GM23338 (cell line): ENCODE results near the gene TFF1.

ENCODE experiments used
- POLR2AphosphoS5 ChIP-seq: IDR thresholded peaks from 2 replicates; pipeline ENCODE4 v1.6.1; 2016; ENCODE audit warnings: antibody characterized with exemption, low read depth
- TF ChIP-seq, protein P1 (sequence below), 2 experiments: fragments of 200-600 bp in 1 of 2; sonication (generic) in 1 of 2; conservative IDR thresholded peaks; 2 replicates each; pipeline versions ENCODE4 v1.5.1 to v1.6.1; 2016 to 2017; ENCODE audit warnings: antibody characterized with exemption in 2 of 2, low read depth in 2 of 2, mild to moderate bottlenecking in 2 of 2, moderate library complexity in 1 of 2

- TF ChIP-seq, protein P1, sequence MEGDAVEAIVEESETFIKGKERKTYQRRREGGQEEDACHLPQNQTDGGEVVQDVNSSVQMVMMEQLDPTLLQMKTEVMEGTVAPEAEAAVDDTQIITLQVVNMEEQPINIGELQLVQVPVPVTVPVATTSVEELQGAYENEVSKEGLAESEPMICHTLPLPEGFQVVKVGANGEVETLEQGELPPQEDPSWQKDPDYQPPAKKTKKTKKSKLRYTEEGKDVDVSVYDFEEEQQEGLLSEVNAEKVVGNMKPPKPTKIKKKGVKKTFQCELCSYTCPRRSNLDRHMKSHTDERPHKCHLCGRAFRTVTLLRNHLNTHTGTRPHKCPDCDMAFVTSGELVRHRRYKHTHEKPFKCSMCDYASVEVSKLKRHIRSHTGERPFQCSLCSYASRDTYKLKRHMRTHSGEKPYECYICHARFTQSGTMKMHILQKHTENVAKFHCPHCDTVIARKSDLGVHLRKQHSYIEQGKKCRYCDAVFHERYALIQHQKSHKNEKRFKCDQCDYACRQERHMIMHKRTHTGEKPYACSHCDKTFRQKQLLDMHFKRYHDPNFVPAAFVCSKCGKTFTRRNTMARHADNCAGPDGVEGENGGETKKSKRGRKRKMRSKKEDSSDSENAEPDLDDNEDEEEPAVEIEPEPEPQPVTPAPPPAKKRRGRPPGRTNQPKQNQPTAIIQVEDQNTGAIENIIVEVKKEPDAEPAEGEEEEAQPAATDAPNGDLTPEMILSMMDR (conservative IDR thresholded peaks at IDR 0.05; ENCODE audit: low read depth in 2 of 2) = no peak
- TF ChIP-seq POLR2AphosphoS5 = no peak
Observed at GRCh38 chr21:42404539-42404938, 38.2 kb upstream of the TFF1 start.
